ENCODE measurements around the gene MEIS1.

- no peak for TF ChIP-seq CTCF (IDR thresholded peaks at IDR 0.05; ENCODE audit: low read depth, low read length)
- no peak for TF ChIP-seq EZH2phosphoT487 (IDR thresholded peaks at IDR 0.05; ENCODE audit: low read depth)
Measured at GRCh38 chr2:66445076-66445924, 10.4 kb downstream of the MEIS1 start.

Measured in OCI-LY3 (cell line).